Testis (tissue), 2 donors: ENCODE data around the gene LY6G5C.

Experiments
- CTCF ChIP-seq, 3 experiments: fragments of 450-650 bp in 2 of 3; fragments of 200-600 bp in 1 of 3; sonication (generic) in 1 of 3; IDR thresholded peaks; one replicate each; pipeline ENCODE4 v1.5.1; 2016 to 2019; ENCODE audit warnings: antibody characterized with exemption in 3 of 3, mild to moderate bottlenecking in 2 of 3, moderate library complexity in 1 of 3
- POLR2A ChIP-seq: fragments of 450-650 bp; IDR thresholded peaks from one replicate; pipeline ENCODE4 v1.6.1; 2017; ENCODE audit warnings: antibody characterized with exemption, mild to moderate bottlenecking, moderate library complexity

- TF ChIP-seq CTCF (IDR thresholded peaks at IDR 0.05) (no peak), POLR2A (no peak)
Measured at GRCh38 chr6:31661262-31662123, 19.4 kb downstream of the LY6G5C start.
